HFFc6 (cell line): ENCODE measurements around the gene STOML1. TPM values are rescaled to one million over a fixed set of nuclear protein-coding genes. Genes with fewer than 3 reads are reported as not detected.

Experiments used
- DNase-seq: peaks from one replicate; pipeline ENCODE4 v3.0.0-alpha.2; 2018
- H3K27ac Mint-ChIP-seq: 2 replicates; pipeline ENCODE4 v1.8.0; 2020; ENCODE audit warnings: mild to moderate bottlenecking, mixed read lengths
- H3K27me3 Mint-ChIP-seq: 2 replicates; pipeline ENCODE4 v1.8.0; 2021; ENCODE audit warnings: mild to moderate bottlenecking, moderate library complexity, mixed read lengths; ENCODE audit not compliant: insufficient read depth
- H3K36me3 Mint-ChIP-seq: 2 replicates; pipeline ENCODE4 v1.8.0; 2021; ENCODE audit warnings: low read depth, mixed read lengths
- H3K4me1 Mint-ChIP-seq: 2 replicates; pipeline ENCODE4 v1.8.0; 2020; ENCODE audit warnings: low read depth, mixed read lengths
- H3K4me3 Mint-ChIP-seq: 2 replicates; pipeline ENCODE4 v1.8.0; 2020; ENCODE audit warnings: mild to moderate bottlenecking, moderate library complexity, mixed read lengths
- H3K9me3 Mint-ChIP-seq: 2 replicates; pipeline ENCODE4 v1.8.0; 2020; ENCODE audit warnings: mild to moderate bottlenecking, mixed read lengths
- total RNA-seq, 6 experiments: library from RNA; stranded (reverse); fragmentation: NEBNext Ultra II Directional; extraction: Animal tissue kit (Norgen Biotek cat#: 25700); gene quantifications; 2 replicates in 1 of 6; 3 replicates in 5 of 6; pipeline ENCODE4 v1.2.3, GENCODE V29; 2021
- TF ChIP-seq, protein P1 (sequence below): fragments of 200-600 bp; sonication (generic); IDR thresholded peaks from 2 replicates; pipeline ENCODE4 v1.5.0; 2021; ENCODE audit warnings: antibody characterized with exemption, mild to moderate bottlenecking

The STOML1 gene
- total RNA-seq, 6 experiments from 2014 or later = 21.4 to 30.6 (median 24.7) TPM

DNA sequence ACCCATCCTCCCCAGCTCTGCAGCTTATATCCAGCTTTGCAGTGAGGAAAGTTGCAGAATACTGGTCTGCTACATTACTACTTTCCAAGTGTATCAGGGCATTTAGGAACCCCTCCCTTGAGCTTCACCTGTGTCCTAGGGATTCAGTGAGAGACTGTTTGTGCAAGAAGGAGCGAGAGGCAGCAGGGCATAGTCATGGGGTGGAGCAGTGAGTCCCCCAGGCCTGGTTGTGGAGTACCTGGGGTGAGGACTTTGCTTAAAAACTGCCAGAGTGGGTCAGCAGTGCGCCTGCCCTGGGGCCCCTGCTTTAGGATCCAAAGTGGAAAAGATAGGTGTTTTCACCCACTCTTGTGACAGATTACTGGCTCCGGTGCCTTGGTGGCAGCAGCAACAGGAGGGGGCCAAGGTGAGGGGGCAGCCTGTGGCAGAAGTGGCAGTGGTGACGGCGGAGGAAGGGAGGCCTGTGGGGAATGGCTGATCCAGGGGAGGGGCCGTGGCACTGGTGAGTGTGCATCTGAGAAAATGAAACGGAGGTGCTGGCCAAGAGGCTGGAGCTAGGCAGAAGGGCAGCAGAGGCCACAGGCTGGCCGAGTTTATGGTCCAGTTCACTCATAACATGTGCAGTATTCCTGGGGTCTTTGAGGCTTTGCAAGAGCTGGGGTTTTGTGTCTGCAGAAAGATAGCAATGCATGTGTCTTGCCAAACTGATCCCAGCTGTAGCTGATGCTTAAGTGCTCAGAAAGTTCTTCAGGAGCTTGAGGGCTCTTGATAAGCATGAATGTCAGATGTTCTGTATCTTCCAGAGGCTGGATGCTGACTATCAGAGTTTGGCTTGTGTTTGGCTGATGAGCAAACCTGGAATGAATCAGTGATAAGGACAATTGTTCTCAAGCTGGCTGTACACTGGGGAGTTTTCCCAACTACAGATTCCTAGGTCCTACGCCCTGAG is 46.9 kb upstream of the STOML1 start:
- peaks cover 4% of the 10 kb centered on the region for H3K27me3 Mint-ChIP-seq
- peaks cover 5% of the 10 kb centered on the region for H3K9me3 Mint-ChIP-seq
- peak overlapping the region; percentile 78 for H3K4me3 Mint-ChIP-seq
- H3K27ac Mint-ChIP-seq = peak overlapping the region; percentile 94
- H3K4me1 Mint-ChIP-seq = peaks cover 62% of the 10 kb centered on the region
- DNase-seq = peak; percentile 27
- TF ChIP-seq, protein P1, sequence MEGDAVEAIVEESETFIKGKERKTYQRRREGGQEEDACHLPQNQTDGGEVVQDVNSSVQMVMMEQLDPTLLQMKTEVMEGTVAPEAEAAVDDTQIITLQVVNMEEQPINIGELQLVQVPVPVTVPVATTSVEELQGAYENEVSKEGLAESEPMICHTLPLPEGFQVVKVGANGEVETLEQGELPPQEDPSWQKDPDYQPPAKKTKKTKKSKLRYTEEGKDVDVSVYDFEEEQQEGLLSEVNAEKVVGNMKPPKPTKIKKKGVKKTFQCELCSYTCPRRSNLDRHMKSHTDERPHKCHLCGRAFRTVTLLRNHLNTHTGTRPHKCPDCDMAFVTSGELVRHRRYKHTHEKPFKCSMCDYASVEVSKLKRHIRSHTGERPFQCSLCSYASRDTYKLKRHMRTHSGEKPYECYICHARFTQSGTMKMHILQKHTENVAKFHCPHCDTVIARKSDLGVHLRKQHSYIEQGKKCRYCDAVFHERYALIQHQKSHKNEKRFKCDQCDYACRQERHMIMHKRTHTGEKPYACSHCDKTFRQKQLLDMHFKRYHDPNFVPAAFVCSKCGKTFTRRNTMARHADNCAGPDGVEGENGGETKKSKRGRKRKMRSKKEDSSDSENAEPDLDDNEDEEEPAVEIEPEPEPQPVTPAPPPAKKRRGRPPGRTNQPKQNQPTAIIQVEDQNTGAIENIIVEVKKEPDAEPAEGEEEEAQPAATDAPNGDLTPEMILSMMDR = no peak
- H3K36me3 Mint-ChIP-seq = peaks cover 30% of the 10 kb centered on the region

DNA sequence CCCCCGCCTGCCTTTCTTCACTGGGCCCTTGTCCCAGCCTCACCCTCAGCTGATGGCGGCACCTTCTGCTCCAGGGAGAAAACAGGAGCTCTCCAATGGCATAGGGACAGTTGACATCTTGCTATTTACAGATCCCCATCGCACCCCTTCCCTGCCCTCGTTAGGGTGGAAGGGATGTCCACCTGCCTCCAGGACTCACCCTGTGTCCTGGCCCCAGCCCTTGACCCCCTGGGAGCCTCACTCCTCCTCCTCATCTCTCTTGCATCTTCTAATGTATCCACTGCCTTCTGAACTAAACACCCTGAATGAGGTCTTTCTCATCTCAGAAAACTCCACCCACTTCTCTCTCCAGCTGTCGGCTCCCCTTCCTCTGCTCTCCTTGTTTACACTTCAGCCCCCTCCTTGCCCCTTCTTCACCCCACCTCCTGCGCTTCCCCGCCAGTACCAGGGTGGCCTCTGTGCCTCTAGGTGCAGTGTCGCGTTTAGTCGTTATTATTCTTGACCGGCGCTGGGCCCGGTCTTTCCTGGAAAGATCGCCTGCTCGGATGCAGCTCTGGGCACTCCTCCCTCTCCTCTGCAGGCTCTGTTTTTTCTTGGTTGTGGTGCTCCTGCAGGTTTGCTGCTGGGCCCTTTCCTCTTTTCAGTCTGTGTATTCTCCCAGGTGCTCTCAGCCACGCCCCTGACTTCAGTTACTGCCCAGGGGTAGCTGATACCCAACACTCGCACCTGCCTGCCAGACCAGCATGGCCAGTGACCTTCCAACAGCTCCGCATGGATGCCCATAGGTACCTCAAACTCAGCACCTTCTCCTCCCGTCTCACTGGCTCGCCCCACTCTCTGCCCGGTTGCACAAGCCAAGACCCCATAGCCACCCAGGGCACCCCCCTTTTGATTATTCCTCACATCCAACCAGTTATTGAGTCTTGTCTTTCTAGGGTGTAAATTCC is 45.3 kb upstream of the STOML1 start:
- Mint-ChIP-seq H3K4me1 (peaks cover 59% of the 10 kb centered on the region), H3K36me3 (peaks cover 26% of the 10 kb centered on the region), H3K27me3 (peaks cover 4% of the 10 kb centered on the region), H3K27ac (peak overlapping the region; percentile 13; the same call in 1 of the 2 replicates), H3K4me3 (no peak overlapping the region), H3K9me3 (peaks cover 5% of the 10 kb centered on the region)
- TF ChIP-seq, protein P1 = peak; percentile 29; the same call in 1 of the 2 replicates
- no peak for DNase-seq

DNA sequence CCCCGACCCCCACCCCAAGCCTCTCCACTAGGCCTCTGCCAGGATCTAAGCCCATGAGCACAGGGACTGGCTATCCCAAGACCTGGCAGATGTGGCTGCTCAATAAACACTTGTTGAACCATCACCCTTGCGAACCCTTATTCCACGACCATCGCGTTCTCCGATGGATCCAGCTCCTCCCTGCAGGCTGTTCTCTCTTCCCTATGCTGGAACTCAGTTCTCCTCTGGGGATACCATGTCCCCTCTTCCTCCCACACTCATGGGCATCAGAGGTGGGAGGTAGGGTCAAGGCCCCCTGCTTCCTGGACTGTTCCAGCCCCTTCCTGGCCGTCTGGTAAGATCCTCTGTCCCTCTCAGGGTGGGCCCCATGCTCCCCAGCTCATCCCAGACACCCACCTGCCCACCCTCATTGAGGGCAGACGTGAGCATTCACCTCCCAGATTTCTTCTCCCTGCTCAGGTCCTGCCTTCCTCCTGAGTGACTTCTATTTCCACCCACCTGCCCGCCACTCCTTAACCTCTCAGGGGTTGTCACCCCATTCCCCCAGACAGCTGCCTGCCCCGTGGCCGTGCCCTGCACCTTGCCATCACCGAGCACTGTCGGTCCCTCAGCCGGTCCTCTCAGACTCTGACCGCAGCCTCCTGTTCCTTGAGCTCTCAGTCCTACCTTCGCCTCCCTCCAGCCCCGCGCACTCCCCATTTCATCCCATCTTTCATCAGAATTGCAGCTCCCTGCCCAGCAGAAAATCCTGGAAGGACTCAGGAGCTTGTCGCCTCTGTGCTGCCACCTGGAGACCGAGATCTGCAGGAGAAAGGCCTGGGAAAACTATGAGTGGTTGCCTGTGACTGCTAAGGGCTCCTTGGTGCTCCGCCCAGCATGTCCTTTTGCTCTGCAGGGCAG is 44.4 kb upstream of the STOML1 start:
- peak overlapping the region; percentile 49; the same call in 1 of the 2 replicates for H3K27ac Mint-ChIP-seq
- H3K36me3 Mint-ChIP-seq = peaks cover 20% of the 10 kb centered on the region
- H3K9me3 Mint-ChIP-seq = peaks cover 5% of the 10 kb centered on the region
- DNase-seq = peak; percentile 52
- H3K4me3 Mint-ChIP-seq = no peak overlapping the region
- peaks cover 50% of the 10 kb centered on the region for H3K4me1 Mint-ChIP-seq
- peaks cover 4% of the 10 kb centered on the region for H3K27me3 Mint-ChIP-seq
- TF ChIP-seq, protein P1 = peak; percentile 74

DNA sequence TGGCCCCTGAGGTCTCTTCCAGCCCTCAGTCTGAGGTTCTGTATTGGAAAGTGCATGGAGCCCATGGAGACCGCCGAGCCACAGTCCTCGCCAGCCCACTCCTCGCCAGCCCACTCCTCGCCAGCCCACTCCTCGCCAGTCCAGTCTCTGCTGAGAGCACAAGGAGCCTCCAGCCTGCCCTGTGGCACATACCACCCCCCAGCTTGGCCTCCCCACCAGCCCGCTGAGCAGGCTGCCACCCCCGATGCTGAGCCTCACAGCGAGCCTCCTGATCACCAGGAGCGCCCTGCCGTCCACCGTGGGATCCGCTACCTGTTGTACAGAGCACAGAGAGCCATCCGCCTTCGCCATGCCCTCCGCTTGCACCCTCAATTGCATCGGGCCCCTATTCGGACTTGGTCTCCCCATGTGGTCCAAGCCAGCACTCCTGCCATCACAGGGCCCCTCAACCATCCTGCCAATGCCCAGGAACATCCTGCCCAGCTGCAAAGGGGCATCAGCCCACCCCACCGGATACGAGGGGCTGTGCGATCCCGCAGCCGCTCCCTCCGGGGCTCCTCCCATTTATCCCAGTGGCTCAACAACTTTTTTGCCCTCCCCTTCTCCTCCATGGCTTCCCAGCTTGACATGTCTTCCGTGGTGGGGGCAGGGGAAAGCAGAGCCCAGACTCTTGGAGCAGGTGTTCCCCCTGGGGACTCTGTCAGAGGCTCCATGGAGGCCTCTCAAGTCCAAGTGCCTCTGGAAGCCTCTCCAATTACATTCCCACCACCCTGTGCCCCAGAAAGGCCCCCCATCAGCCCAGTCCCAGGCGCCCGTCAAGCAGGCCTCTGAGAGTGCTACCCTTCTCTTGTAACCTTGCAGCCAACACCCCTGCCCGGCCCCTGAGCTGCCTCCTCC is 43.3 kb upstream of the STOML1 start:
- Mint-ChIP-seq H3K9me3 (no peaks in the 10 kb centered on the region), H3K4me3 (no peak overlapping the region), H3K27ac (no peak overlapping the region), H3K36me3 (peaks cover 12% of the 10 kb centered on the region), H3K4me1 (peaks cover 39% of the 10 kb centered on the region), H3K27me3 (peaks cover 3% of the 10 kb centered on the region)
- TF ChIP-seq, protein P1 = no peak
- no peak for DNase-seq
